ENCODE results near the gene VPS29.

The VPS29 gene

DNA sequence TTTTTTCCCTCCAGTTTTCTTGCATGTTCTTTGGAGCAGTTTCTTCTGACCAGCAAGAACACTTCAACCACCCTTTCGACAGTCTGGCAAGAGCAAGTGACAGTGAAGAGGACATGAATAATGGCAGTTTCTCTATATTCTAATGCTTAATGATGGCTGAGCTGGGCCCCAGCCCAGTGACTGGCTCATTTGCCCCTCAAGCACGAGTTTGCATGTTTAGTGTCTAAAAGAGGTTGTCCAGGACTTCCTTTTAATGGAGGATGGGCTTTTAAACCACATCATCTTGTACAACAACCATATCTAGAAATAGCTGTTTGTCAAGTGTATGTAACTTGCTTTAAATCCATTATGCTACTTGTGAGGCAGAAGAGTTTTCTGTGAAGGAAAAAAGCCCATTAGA is 28.6 kb upstream of the VPS29 start:
- TF ChIP-seq, protein P1, sequence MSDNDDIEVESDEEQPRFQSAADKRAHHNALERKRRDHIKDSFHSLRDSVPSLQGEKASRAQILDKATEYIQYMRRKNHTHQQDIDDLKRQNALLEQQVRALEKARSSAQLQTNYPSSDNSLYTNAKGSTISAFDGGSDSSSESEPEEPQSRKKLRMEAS (IDR thresholded peaks at IDR 0.05) = no peak
- no peak for TF ChIP-seq EP300 (IDR thresholded peaks at IDR 0.05; ENCODE audit: borderline replicate concordance)
- TF ChIP-seq FOXM1 (IDR thresholded peaks at IDR 0.05; ENCODE audit: borderline replicate concordance, low read depth) = no peak
- TF ChIP-seq, protein P2, sequence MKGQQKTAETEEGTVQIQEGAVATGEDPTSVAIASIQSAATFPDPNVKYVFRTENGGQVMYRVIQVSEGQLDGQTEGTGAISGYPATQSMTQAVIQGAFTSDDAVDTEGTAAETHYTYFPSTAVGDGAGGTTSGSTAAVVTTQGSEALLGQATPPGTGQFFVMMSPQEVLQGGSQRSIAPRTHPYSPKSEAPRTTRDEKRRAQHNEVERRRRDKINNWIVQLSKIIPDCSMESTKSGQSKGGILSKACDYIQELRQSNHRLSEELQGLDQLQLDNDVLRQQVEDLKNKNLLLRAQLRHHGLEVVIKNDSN (IDR thresholded peaks at IDR 0.05) = no peak
- no peak for TF ChIP-seq EGR1 (IDR thresholded peaks at IDR 0.05)
- TF ChIP-seq, protein P3, sequence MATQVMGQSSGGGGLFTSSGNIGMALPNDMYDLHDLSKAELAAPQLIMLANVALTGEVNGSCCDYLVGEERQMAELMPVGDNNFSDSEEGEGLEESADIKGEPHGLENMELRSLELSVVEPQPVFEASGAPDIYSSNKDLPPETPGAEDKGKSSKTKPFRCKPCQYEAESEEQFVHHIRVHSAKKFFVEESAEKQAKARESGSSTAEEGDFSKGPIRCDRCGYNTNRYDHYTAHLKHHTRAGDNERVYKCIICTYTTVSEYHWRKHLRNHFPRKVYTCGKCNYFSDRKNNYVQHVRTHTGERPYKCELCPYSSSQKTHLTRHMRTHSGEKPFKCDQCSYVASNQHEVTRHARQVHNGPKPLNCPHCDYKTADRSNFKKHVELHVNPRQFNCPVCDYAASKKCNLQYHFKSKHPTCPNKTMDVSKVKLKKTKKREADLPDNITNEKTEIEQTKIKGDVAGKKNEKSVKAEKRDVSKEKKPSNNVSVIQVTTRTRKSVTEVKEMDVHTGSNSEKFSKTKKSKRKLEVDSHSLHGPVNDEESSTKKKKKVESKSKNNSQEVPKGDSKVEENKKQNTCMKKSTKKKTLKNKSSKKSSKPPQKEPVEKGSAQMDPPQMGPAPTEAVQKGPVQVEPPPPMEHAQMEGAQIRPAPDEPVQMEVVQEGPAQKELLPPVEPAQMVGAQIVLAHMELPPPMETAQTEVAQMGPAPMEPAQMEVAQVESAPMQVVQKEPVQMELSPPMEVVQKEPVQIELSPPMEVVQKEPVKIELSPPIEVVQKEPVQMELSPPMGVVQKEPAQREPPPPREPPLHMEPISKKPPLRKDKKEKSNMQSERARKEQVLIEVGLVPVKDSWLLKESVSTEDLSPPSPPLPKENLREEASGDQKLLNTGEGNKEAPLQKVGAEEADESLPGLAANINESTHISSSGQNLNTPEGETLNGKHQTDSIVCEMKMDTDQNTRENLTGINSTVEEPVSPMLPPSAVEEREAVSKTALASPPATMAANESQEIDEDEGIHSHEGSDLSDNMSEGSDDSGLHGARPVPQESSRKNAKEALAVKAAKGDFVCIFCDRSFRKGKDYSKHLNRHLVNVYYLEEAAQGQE (IDR thresholded peaks at IDR 0.05; ENCODE audit: low read depth) = no peak
- TF ChIP-seq TCF12 (IDR thresholded peaks at IDR 0.05; ENCODE audit: low read depth) = no peak
- TF ChIP-seq CEBPB (IDR thresholded peaks at IDR 0.05) = no peak
- TF ChIP-seq ZBTB7A (IDR thresholded peaks at IDR 0.05; ENCODE audit: low read depth) = no peak
- no peak for TF ChIP-seq YY1 (IDR thresholded peaks at IDR 0.05; ENCODE audit: low read depth)
- TF ChIP-seq NFIC (IDR thresholded peaks at IDR 0.05) = no peak
- TF ChIP-seq CREB1 (IDR thresholded peaks at IDR 0.05; ENCODE audit: low read depth) = no peak
- TF ChIP-seq RAD21 (IDR thresholded peaks at IDR 0.05; ENCODE audit: low read depth) = no peak
- no peak for TF ChIP-seq TAF1 (IDR thresholded peaks at IDR 0.05; ENCODE audit: low read depth)
- TF ChIP-seq TEAD4 (IDR thresholded peaks at IDR 0.05) = no peak

DNA sequence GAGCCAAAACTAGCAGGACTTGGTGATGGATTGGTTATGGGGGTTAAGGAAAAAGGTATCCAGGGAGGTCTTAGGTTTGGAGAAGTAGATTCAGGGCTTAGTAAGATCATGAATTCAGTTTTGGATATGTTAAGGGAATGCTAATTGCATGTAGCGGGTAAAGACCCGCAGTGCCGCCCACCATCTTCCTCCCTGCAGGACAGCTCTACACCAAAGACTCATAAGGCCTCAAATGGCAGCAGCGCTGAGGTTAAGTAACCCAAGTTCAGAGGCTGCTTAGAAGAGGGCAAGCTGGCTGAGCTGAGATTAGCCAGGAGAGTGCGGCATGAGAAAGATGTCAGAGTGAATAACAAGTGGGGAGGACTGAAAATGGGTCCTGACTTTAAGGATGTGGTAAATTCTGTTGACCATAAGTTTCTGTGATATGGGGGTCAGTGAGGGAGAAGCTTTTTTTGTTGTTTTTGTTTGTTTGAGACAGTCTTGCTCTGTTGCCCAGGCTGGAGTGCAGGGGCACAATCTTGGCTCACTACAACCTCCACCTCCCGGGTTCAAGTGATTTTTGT is 26.4 kb upstream of the VPS29 start:
- no peak for TF ChIP-seq TEAD4 (IDR thresholded peaks at IDR 0.05)
- TF ChIP-seq FOXM1 (IDR thresholded peaks at IDR 0.05; ENCODE audit: borderline replicate concordance, low read depth) = no peak
- TF ChIP-seq, protein P1 (IDR thresholded peaks at IDR 0.05) = no peak
- TF ChIP-seq, protein P3 (IDR thresholded peaks at IDR 0.05; ENCODE audit: low read depth) = no peak
- TF ChIP-seq TAF1 (IDR thresholded peaks at IDR 0.05; ENCODE audit: low read depth) = no peak
- TF ChIP-seq EP300 (IDR thresholded peaks at IDR 0.05; ENCODE audit: borderline replicate concordance) = no peak
- no peak for TF ChIP-seq RAD21 (IDR thresholded peaks at IDR 0.05; ENCODE audit: low read depth)
- no peak for TF ChIP-seq TCF12 (IDR thresholded peaks at IDR 0.05; ENCODE audit: low read depth)
- no peak for TF ChIP-seq CREB1 (IDR thresholded peaks at IDR 0.05; ENCODE audit: low read depth)
- TF ChIP-seq EGR1 (IDR thresholded peaks at IDR 0.05) = no peak

DNA sequence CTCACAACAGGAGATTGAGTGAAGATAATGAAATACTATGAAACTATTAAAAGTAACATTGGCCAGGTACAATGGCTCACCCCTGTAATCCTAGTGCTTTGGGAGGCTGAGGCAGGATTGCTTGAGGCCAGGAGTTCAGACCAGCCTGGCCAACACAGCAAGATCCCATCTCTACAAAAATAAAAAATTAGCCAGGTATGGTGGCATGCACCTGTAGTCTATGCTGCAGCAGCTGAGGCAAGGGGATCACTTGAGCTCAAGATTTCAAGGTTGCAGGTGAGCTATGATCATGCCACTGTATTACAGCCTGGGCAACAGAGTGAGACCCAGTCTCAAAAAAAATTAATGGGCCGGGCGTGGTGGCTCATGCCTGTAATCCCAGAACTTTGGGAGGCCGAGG is 15.1 kb upstream of the VPS29 start:
- TF ChIP-seq NFIC (IDR thresholded peaks at IDR 0.05) = no peak
- TF ChIP-seq YY1 (IDR thresholded peaks at IDR 0.05; ENCODE audit: low read depth) = no peak
- TF ChIP-seq FOXM1 (IDR thresholded peaks at IDR 0.05; ENCODE audit: borderline replicate concordance, low read depth) = no peak
- no peak for TF ChIP-seq RAD21 (IDR thresholded peaks at IDR 0.05; ENCODE audit: low read depth)
- TF ChIP-seq, protein P1 (IDR thresholded peaks at IDR 0.05) = no peak
- no peak for TF ChIP-seq EP300 (IDR thresholded peaks at IDR 0.05; ENCODE audit: borderline replicate concordance)
- no peak for TF ChIP-seq CEBPB (IDR thresholded peaks at IDR 0.05)
- no peak for TF ChIP-seq ZBTB7A (IDR thresholded peaks at IDR 0.05; ENCODE audit: low read depth)
- TF ChIP-seq TAF1 (IDR thresholded peaks at IDR 0.05; ENCODE audit: low read depth) = no peak
- TF ChIP-seq, protein P3 (IDR thresholded peaks at IDR 0.05; ENCODE audit: low read depth) = no peak
- no peak for TF ChIP-seq TEAD4 (IDR thresholded peaks at IDR 0.05)
- no peak for TF ChIP-seq TCF12 (IDR thresholded peaks at IDR 0.05; ENCODE audit: low read depth)
- no peak for TF ChIP-seq EGR1 (IDR thresholded peaks at IDR 0.05)
- TF ChIP-seq CREB1 (IDR thresholded peaks at IDR 0.05; ENCODE audit: low read depth) = no peak
- TF ChIP-seq, protein P2 (IDR thresholded peaks at IDR 0.05) = no peak

DNA sequence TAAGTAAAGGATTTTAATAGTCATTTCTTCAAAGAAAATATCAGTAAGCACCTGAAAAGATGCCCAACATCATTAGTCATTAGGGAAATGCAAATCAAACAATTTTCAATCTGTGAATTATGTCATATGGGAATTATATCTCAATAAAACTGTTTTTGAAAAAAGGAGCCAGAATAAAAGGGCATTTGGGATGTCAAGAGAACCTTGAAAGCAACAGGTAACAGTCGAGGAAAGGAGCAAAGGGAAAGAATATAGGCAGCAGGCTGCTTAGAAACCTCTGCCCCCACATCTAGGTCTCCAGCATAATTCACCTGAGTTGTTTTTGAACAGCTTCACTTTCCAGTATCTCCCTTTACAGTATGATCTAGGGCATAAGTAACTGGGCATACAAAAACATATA is 12.5 kb upstream of the VPS29 start:
- TF ChIP-seq YY1 (IDR thresholded peaks at IDR 0.05; ENCODE audit: low read depth) (no peak), NFIC (IDR thresholded peaks at IDR 0.05) (no peak), EGR1 (IDR thresholded peaks at IDR 0.05) (no peak), EP300 (IDR thresholded peaks at IDR 0.05; ENCODE audit: borderline replicate concordance) (no peak), TCF12 (IDR thresholded peaks at IDR 0.05; ENCODE audit: low read depth) (no peak), TEAD4 (IDR thresholded peaks at IDR 0.05) (no peak), CREB1 (IDR thresholded peaks at IDR 0.05; ENCODE audit: low read depth) (no peak), FOXM1 (IDR thresholded peaks at IDR 0.05; ENCODE audit: borderline replicate concordance, low read depth) (no peak)
- TF ChIP-seq, protein P1 (IDR thresholded peaks at IDR 0.05) = no peak
- TF ChIP-seq, protein P2 (IDR thresholded peaks at IDR 0.05) = no peak

All from Ishikawa (cell line).